GM21723 (cell line): Measurements from ENCODE around the gene KLHL7.

Experiments
- ATAC-seq: cut with Tn5 transposase; IDR thresholded peaks from one replicate; pipeline ENCODE4 v1.9.1; 2021; ENCODE audit warnings: mild to moderate bottlenecking, moderate library complexity; ENCODE audit not compliant: unreplicated experiment

Gene KLHL7, protein sequence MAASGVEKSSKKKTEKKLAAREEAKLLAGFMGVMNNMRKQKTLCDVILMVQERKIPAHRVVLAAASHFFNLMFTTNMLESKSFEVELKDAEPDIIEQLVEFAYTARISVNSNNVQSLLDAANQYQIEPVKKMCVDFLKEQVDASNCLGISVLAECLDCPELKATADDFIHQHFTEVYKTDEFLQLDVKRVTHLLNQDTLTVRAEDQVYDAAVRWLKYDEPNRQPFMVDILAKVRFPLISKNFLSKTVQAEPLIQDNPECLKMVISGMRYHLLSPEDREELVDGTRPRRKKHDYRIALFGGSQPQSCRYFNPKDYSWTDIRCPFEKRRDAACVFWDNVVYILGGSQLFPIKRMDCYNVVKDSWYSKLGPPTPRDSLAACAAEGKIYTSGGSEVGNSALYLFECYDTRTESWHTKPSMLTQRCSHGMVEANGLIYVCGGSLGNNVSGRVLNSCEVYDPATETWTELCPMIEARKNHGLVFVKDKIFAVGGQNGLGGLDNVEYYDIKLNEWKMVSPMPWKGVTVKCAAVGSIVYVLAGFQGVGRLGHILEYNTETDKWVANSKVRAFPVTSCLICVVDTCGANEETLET

DNA sequence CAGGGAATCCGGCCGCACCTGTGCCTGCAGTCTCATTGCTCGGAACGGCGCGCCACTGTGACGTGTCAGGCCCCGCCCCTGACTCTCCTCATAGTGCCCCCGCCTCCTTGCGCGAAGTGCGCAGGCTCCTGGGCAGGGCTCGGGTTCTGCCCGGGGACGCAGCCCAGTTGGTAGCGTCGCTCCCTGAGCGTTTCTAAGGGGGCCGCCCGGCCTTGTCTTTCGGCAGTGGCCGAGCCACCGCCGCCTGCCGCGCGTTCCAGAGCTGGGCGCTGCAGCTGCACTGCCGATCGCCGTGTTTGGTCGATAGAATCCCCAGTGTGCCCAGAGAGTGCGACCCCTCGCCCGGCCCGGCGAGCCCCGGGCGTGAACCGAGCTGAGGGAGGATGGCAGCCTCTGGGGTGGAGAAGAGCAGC, at the start of gene KLHL7:
KLHL7 (plus strand) TSS at position 142 of the 413 bp plus-strand sequence; CDS start at position 384, 242 bp downstream.
- ATAC-seq: peak; percentile 95

DNA sequence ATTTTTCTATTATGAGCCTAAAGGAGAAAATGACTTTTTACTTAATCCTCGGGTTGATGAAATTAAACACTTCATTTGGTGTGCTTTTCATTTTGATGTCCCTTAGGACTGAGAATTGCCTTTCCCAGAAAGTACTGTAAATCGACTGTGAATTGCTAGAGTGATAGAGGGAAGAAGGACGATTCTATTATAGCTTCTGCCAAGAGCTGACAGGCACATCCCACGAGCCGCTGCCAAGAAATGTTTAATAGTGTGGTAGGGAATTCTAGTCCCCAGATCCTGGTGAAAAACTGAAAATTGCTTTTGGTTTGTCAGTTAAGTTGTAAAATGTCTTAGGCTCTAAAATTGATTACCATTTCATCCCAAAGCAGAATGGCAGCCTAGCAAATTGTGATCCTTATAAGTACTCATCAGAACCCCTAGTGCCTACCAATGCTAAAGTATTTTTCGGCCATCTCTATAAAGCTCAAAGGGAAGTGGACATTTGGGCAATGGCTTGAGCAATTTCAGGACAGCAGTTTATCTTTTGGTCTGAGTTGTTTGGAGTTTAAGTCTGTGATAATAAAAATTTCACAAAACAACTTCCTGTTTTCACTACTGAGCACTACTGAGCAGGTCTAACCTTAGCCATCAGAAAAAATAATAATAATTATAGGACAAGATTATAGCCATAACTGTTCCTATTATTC, 47.0 kb upstream of the KLHL7 start:
- ATAC-seq: no peak

DNA sequence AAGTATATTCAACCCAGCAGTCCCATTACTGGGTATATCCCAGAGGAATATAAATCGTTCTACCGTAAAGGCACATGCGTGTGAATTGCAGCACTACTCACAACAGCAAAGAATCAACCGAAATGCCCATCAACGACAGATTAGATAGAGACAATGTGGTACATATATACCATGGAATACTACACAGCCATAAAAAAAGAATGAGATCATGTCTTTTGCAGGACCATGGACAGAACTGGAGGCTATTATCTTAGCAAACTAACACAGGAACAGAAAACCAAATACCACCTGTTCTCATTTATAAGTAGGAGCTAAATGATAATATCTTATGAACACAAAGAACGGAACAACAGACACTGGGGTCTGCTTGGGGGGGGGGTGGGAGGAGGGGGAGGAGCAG, 44.3 kb upstream of the KLHL7 start:
- no peak for ATAC-seq

DNA sequence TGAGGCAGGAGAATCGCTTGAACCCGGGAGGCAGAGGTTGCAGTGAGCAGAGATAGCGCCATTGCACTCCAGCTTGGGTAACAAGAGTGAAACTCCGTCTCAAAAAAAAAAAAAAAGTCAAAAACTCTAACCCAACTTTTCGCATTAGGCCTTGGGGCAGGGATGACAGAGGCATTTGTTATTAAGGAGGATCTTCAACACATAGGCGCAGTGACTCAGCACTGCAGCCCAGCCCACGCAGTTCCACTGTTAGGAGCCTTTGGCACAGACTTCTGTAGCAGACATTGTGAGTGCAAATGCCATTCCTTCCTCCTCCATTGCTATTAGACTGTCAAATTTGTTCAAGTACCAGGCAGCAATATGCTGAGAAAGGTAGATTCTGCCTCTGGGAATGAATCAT, 43.1 kb upstream of the KLHL7 start:
- no peak for ATAC-seq

DNA sequence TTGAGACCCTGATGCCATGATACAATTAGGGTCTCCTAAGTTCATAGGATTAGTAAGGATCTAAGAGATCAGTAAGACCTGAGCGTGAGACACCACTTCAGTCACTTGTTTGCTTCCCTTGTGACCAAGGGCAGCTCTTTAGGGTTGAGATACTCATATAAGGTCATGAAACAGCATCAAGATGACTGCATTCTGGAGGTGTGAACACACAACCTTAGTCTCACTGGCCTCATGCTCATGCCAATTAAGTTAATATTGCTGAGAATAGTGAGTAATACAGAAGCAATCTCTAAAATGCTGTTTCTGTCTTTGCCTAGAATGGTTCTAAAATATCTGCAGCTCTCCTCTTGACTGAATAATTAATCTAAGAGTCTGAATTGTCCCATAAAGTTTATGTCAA, 39.6 kb upstream of the KLHL7 start:
- ATAC-seq: no peak

DNA sequence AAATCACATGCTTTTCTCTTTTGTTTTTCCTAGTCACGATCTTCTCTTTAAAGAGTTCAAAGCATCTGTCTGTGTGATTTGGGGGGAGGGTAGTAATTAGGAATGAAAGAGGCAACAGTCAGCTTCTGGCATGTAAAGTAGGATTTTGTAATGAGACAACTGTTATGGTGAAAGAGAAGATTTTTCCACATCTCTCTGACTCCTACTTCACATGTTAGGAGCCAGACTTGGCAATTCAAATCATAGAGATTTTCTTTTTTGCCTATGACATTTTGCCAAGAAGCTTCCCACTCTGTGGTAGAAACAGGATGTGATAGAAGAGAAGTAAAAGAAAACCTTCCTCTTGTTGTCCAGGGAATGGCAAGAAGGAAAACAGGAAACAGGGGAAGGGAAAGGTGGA, 38.3 kb upstream of the KLHL7 start:
- ATAC-seq: no peak

DNA sequence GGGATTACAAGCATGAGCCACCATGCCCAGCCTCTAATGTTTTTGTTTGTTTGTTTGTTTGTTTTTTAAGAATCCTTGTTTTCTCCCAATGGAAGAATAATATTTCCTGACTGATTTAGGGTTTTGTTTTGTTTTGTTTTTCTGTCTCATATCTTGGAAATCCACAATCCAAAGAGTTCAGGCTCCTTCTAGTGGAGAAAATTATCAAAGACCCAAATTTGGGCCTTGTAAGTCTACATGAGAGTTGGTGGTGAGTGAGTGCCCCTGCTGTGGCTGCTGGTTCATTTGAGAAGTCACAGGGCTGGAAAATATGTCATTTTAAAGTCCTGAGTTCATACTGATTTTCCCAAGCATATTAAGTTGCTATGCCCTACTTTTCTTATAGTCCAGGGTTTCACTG, 33.5 kb upstream of the KLHL7 start:
- no peak for ATAC-seq

DNA sequence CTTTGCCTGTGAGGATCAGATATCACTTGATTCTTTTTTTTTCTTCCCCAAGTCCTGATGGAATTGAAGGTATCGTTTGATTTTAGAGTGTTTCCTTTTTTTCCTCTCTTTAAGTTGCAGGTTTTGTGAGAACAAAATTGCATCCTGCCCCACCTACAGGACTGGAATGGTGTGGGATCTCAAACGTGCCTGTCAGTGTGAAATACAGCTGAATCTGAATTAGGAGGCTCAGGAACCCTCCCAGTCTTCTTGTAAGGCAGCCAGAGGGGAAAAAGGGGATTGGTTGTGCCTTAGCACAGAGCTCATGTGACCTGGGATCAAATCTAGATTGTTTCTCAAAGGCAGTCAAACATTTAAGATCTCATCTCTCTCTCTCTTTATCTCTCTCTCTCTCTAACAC, 32.7 kb upstream of the KLHL7 start:
- ATAC-seq: no peak

DNA sequence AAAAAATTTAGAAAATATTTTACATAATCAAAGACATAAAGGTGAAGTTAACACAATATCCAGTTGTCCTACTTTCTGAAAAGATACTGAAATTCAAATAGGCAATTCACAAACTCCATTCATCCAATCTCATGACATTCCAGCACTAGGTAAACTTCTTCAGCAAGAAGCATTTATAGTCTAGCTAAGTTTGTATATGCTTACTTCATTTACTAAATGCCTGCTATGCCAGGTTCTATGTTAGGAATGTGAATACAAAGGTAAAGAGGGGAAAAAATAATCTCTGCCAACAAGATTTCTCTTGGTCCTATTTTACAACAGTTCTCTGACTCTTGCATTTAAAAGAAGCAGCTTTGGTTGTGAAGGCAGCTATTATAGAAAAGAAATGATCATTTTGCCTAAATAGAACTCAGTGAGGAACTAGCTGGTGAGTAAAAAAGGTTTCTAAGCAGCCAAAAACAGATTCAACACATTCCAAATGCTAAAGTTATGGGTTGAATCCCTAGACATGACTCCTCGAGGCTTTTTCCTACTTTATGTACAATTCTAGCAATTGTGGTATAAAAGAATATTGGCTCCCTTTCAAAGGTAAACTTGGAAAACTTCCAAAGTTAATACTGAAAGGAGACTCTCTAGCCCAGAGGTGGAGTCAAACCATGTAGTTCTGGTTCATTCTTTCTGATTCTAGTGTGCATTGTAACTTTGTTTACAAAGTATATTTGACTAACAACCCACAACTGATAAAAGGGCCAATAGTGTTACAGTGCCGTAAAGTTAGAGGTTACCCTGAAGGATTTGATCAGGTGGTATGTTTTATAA, 30.9 kb upstream of the KLHL7 start:
- no peak for ATAC-seq

DNA sequence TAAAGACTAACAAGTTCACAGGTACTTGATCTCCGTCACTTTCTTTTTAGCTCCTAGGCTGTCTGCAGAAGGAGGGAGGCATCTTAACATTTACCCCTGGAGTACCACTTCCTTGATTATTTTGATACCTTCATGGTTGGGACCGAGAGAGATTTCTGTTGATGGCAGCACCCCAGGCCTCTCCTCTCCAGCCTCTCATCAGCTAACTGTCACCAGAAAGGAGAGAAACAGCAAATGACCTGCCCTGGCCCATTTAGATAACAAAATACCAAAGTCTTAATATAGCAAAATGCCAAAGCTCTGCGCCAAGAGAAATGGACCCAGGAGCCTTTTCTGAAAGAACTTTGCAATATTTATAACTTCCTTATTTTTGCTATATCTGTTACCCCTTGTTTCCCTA, 30.0 kb upstream of the KLHL7 start:
- no peak for ATAC-seq

DNA sequence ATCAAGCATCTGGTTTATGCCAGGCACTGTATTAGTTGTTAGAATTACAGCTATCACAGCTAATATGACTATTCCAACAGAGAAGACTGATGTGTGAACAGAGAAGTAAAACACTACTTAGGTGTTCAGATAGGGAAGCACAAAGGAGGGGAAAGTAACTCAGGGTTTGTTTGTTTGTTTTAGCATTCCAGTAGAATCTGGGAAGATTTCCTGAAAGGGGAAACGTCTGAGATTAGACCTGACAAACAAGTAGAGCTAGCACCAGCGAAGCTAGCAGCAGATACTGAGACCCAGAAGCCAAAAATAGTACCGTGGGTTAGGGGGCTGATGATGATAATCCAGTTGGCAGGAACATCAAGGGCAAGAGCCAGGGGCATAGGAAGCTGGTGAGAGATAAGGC, 28.8 kb upstream of the KLHL7 start:
- no peak for ATAC-seq

DNA sequence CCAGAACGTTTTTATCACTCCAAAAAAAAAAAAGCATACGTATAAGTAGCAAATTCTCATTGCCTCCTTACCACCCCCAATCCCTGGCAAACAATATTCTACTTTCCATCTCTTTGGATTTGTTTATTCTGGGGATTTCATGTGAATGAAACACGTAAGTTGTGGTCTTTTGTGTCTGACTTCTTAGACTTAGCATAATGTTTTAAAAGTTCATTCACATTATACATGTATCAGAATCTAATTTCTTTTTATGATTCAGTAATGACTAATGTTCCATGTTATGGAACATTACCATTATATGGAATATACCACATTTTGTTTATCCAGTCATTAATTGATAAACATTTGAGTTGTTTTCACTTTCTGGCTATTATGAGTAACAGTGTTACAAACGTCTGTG, 12.5 kb upstream of the KLHL7 start:
- ATAC-seq: no peak

DNA sequence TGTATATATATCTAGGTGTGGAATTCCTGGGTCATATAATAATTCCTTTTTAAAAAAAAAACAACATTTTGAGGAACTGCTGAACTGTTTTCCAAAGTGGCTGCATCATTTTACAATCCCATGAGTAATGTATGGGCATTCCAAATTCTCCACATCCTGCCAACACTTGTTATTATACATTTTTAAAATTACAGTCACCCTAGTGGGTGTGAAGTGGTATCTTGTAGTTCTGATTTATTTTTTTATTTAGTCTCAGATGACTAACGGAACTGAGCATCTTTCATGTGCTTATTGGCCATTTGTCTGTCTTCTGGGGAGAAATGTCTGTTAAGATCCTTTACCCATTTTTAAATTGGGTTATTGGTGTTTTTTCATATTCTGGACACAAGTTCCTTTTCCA, 12.0 kb upstream of the KLHL7 start:
- ATAC-seq: no peak

DNA sequence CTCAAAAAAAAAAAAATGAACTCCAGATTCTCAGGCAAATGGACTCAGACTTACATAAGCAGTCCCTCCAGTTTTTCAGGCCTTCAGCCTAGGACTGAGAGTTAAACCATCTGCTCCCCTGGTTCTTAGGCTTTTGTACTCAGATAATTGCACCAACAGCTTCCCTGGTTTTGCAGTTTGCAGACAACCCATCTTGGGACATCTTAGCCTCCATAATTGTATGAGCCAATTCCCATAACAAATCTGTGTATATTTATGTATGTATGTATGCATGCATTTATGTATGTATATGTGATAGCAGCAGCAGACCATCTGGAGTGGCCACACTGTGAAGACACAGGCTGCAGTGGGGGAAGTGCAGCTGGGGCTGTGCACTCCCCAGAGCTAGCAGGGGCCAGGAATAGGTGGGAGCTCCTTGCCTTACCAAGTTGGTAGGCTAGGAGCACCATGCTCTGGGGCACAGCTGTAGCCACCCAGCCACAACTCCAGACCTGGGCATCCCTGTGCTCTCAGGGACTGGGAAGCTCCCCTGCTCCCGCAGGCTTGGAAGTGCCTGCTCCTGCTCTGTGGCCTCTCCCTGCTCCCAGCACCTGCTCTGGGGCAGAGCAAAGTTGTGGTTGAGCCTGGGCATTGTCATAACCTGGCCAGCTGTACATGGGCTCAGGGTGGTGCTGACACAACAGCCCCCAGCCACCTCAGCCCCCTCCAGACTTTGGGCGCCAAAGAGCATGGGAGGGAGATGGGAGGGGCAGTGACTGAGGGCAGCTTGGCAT, 8.9 kb upstream of the KLHL7 start:
- no peak for ATAC-seq

DNA sequence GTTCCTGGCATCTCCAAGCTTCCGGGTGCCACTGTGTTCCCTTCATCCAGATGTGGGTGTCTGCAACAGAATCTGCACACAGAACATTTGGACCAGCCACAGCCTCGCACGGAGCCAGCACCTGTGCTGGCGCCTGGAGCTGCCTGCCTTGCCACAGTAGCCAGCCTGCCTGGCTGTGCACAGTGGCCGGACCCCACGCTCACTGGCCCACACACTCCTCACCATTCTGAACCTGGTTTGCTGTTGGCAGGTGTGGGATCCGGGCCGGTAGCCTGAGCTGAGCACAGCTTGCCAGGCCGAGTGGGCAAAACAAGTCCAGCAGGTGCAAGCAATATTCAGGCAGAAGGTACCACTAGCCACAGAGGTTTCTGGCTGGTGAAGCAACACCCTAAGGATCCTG, 7.6 kb upstream of the KLHL7 start:
- ATAC-seq: no peak

DNA sequence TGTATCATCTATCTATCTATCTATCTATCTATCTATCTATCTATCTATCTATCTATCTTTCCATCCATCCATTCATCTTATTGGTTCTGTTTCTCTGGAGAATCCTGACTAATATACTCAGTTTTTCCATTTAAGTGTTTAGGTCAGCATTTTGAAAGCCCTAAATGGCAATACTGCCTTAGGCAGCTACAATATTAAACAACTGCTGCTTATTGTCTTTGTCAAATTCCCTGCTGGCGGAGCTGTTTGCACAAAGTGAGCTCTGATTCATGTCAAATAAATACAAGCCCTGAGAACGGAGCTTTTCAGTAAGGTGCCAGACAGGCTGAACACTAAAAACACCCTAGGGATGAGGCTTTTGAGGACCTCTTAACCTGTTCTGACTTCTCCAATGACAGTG, 7.1 kb upstream of the KLHL7 start:
- no peak for ATAC-seq

DNA sequence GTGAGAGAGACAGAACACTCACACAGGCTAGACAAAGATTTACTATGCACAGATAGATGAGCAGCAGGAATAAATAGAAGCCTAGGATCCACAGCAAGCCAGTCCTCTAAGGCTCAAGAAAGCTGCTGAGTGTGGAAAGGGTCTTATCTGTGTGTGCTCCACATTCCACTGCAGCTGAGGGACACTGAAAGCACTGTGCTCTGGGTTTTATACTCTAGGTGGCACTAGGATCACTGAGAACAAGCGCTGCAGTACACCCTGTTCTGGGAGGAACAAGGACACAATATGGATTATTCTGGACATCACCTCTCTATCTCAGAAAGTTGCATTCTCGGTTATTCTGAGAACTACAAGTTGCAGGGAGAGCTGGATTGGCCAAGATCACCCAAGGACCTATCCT, 4.9 kb upstream of the KLHL7 start:
- ATAC-seq: no peak

DNA sequence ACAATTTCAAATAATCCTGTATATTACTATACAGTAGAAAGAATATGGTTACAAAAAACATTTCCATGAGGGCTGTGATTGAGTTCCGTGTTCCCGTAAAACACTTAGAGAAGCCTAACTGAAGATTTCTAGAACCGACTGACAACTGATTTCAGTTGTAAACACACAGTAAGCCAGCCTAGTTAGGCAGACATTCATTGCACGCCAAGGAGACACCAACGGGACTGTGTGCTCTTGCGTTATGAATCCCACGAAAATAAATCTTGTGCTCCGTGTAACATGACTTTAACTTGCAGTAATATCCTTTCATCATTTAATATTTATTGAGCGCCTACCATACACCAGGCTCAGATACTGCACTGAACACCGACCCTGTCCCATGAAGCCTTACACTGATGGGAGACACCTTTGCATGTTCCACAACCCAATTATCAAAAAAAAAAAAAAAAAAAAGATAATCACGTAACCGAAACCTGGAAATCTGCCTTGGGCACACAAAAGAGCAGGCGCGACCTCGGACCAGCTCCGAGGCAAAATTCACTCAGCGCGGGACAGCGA, 420 bp upstream of the KLHL7 start:
- peak; percentile 30 for ATAC-seq

DNA sequence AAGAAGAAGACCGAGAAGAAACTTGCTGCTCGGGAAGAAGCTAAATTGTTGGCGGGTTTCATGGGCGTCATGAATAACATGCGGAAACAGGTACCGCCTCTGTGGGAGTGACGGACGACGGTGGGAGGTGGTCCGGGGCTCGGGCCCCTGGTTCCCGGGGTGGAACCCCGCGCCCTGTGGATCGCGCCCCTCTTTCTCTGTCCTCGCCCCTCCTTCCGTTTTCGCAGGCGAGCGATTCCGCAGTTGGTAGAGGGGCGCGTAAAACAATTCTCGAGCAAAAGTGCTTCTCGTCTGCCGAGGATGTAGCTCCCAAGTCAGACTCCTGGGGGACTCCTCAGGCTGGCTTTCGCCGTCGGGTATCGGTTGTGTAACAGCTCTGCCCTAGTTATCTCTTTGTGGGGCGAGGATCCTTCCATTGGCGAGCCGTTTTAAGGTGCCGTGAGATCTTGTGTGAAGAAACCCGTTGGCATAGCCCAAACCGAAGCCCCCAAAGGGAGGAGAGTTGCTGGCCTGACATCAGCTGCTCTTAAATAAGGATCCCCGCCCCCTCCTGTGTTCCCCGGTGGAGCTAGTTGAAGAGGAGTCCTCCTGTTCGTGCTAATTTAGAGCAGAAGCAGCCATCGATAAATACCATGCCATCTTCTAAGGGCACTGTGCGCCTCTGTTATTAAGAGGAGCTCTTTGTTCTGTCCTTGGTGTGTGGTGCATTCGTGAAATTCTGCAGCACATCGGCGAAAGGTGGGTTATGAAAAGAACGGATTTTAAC, 655 bp downstream of the KLHL7 start:
- peak; percentile 44 for ATAC-seq
